Activated CD4-positive, CD25-positive, alpha-beta regulatory T cell treated with anti-CD3 and anti-CD28 coated beads, Interleukin-2, amount 50 U/mL, for 16 hours (primary cell): ENCODE measurements around the gene GRIP1.

ENCODE experiments used
- DNase-seq: peaks from one replicate; pipeline ENCODE4 v3.0.0-alpha.2; 2020; ENCODE audit warnings: low read depth, low spot score

GRIP1 gene

DNA sequence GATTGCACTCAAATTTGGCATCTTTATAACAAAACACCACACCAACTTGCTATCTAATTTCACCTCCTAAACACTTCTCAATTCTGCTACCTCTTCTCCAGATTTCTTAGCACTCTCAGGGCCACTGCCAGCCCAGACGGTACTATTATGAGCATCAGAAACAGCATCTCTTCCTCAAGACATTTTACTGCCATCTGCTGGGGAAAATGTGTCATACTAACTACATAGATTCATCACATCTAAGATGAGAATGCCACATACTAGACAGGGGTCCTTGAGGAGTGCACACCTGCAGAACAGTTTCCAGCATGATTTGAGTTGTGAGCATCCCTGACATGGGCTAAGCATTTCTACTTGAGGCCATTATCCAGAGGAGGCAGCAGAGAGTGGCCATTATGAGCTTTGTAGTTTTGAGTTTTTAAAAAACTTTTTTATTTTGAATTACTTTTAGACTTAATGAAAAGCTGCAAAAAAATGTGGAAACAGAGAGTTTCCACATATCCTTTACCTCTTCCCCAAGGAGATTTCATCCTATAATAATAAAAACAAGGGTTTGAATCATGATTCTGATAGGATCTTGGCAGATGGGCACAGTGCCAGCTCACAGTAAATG lies 15.1 kb upstream of the GRIP1 start:
- no peak for DNase-seq

DNA sequence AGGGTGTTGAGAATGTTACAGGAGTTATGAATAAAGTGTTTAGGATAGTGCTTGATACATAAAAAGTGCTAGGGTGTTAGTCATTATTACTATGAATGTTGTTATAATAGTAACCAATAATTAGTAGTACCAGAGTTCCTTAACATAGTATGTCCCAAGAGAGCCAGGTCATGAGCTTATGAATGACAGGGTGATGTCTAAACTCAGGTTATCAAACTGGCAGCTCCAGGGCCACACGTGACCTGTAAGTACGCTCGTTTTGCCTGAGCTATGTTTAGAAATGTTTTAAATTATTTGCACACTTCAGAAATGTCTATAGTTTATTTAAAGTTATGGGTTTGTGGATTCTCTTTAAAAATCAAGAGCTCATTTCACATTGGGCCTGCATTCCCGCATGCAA lies 14.1 kb upstream of the GRIP1 start:
- DNase-seq = no peak

DNA sequence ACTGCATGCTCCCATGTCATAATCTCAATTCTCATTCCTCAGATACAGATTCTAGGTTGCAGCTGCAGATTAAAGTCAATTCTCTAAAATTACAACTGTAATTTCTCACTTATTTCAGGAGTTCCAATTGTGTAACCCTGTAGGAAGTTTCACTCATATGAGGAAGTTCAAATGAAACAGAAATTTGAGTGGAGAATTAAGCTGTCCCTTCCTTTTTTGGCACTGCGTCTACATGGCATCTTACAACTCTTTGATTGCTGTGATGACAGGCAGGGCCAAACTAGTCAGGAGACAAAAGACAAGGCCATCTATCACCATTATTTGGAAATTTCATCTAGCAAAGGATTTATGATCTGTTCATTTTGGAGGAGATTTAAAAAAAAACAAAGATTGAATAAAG lies 13.3 kb upstream of the GRIP1 start:
- DNase-seq = no peak

DNA sequence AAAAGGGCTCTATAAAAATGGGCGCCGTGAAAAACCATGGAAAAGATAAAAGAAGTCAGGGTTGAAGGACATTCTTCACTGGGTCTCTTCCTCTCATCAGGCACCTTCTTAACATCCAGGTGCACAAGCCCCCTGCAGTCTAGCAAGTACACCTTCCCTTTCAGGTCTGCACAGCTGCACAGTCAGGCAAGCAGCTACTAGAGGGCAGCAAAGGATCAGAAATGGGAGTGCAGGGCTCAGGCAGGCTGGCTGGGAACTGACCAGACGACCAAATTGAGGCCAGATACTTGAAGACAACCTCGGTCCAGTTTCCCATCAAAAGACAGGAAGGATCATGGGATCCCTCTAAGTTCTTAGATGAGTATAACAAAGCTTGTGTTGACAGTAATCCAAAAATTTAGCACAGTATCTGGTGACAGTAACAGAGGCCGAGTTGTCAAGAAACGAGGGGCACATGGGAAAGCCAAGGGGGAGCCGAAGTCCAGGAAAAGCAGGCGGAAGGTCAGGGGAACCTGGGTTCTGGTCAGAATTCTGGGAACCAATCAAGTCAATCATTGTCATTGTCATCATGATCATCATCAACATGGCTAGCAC lies 10.1 kb upstream of the GRIP1 start:
- no peak for DNase-seq

DNA sequence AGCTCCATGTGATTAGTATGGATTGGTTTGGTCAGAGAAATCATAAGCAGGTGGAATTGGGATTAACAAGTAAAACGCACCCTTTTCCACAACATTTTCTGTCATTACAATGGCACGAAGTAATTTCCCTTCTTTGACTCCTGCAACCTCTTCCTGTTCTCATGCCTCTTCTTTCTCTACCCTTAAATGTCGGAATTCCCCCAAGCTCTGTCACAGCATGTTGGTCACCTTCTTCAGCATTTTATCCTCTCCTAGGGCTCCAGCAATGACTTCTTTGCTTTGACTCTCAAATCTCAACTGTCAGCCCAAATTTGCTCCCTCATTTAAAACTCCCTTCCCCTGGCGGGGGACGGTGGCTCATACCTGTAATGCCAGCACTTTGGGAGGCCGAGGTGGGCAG lies 5.3 kb upstream of the GRIP1 start:
- no peak for DNase-seq

DNA sequence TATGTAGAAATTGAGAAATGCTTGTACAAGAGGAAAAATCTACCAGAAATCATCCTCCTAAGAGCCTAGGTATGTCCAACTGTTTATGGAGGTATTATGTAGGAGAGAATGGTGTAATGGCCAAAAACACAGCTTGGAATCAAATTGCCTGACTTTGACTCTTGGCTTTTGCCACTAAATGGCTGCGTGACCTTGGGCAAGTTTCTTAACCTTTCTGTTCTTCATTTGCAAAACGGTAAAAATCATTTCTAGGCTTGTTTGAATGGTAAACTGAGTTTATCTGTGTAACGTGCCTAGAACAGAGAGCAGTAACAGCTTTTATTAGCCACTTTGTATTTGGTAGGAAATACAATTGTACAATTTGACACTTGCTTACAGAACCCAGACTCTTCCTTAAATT lies 4.9 kb upstream of the GRIP1 start:
- no peak for DNase-seq

DNA sequence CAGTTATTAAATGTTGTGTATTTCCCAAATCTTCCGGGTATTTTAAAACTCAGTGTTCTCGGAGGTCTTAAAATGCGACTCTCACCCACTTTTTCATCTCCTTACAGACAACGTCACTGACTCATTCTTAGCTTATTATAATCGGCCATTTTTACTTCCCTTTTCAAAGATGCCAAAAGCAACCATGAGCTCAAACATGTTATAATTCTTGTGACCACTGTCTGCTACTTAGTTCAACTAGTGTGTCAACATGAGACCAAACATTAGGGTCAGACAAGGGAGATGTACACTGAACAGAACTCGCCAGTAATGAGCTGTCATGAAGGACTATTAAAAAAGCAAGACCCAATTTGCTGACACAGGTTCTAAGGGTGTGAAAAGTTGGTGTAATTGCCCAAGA lies 4.2 kb upstream of the GRIP1 start:
- no peak for DNase-seq

DNA sequence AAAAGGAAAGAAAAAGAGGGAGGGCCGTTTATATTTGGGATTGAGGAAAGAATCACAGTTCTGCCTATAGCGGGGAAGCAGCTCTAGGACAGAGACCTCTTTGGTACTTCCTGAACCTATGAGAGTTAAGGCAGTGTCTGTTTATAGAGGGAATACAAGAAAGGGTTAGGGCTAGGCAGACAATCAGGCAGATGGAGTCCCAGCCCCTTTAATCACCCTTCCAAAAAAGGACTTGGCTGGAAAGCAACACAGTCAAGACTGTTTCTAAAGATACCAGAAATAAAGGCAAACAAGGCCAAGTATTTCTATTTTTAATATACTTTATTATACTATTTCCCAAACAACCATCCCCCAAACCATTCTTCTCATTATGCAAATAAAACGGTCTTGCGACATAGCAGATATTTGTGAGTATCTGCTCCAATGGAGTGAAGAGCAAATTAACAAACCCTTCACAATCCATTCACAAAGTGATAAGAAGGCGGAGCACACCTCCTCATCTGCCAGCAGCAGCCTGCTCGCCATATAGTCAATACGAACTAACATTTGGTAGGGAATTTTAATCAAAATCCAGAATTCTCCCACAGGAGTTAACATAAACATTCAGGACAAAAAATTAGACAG lies 697 bp upstream of the GRIP1 start:
- DNase-seq = no peak

DNA sequence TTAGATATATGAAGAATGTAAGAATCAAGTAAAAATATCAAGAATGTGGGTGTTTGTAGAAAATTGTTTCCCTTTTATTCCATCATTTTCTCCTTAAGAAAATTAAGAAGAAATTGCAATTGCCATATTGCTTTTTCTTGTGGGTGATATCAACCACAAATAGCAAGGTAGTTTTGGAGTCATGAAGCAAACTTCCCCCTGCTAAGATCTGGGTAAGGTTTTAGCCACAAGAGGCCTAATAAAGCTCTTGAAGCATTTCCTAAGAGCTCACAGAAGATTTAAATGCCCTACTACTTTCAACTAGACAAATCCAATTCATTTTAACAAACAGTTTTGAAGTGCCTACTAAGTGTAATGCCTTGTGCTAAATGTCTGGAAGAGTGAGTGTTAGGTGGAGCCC lies 2.6 kb downstream of the GRIP1 start:
- no peak for DNase-seq

DNA sequence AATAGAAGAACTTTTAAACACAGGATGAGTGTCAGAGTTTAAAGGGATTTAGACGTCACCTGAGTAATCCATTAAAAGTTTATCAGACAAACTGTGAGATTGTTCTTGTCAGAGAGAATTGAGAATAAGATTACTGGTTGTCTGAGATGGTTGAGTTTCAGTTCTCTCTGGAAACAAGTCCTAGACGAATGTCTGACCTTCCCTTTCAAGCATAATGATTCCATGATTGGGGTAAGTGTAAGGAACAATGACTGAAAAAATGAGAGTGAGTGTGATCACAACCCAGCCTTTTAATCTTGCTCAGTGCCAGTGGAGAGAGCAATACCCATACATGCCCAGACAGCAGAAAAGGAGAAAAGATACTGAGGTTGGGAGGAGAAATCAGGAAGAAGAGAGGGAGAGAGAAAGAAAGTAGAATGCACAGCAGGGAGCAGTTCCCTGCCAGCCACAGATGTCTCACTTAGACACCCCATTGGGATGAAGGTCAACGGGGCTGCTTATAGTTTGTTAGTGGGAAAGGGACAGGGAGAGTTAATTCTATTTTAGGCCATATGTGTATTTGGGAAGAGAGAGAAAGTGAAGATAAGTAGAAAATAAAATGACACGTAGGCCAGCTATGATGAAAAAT lies 4.3 kb downstream of the GRIP1 start:
- DNase-seq = no peak

DNA sequence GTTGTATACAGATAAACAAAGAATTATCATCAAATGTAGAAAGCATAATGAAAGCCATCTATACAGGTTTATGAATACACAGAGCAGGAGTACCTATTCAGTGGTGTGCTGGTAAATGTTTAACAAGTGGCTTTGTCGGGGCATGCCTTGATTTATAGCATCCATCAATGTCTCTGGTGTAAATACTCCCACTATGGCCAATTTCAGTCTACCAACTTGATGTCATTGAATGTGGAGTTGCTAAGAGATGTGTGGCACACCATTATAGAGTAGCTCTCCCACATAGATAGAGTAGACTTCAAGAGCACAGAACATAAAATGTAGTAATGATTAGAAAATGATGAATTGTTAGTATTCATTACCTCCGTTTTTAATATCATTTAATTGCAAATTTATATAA lies 9.3 kb downstream of the GRIP1 start:
- DNase-seq = no peak

DNA sequence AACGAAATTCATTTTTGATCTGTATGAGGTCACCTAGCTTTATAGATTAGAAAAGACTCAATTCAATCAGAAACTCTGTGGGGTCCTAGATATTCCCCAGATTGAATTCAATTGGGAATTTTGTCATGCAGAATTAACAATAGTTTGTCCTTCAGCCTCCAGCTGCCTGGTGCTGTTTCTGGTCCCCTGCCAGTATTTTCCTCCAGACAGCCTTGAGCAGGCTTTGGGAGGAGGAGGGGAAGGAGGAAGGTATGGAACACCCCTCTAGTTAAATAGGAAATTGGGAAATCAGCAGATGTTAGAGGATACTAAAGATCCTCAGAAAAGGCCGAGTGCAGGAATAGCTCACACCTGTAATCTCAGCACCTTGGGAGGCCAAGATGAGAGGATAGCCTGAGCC lies 10.6 kb downstream of the GRIP1 start:
- DNase-seq = no peak

DNA sequence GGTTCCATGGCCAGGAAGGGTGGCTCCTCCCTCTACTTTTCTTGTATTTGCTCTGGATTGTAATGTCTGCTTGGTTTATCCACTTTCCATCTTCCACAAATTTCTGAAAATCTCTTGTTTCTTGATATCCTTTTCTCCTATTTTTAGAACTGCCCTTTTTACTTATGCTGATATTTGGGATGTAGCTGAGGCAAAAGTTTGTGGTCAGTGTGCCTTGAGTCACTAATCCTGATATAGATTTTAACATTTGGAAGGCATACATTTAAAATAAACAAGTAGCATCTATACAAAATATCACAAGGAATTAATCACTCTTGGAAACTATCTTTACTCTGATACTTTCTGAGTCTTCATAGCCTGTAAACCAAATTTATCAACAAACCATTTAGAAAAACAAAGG lies 11.0 kb downstream of the GRIP1 start:
- DNase-seq = no peak

DNA sequence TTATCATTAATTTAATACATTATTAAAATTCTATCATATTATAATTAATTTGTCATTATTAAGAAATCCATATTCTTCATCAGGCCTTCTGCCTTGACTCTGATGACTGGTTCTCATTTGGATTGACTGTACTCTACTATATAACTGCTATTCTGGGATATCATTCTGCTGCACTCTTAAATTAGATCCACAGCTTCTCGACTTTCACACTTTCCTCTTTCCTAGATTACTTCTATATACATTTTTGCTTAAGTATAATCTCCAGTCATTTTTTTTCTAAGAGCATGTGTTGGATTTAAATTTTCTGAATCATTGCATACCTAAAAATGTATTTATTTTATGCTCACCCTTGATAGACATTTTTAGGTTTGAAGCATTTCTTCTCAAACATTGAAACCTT lies 12.4 kb downstream of the GRIP1 start:
- no peak for DNase-seq

DNA sequence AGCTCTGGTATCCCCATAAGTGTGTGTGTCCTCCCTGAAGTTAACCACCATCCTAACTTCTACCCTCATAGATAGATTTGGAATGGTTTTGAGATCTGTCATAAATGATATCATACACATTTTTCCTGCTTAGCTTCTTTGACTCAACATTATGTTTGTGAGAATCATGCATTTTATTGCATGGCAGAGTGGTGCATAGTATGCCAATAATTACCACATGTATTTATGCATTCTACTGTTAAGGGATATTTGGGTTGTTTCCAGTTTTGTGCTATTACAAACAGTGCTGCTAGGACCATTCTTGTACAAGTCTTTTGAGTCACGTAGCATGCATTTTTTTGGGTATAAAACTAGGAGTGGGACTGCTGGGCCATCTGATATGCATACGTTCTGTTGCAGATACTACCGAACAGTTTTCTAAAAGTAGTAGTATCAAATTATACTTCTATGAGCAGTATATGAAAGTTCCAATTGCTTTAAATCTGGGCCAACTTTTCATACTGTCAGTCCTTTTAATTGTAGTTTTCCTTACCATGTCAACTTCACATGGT lies 13.4 kb downstream of the GRIP1 start:
- no peak for DNase-seq

DNA sequence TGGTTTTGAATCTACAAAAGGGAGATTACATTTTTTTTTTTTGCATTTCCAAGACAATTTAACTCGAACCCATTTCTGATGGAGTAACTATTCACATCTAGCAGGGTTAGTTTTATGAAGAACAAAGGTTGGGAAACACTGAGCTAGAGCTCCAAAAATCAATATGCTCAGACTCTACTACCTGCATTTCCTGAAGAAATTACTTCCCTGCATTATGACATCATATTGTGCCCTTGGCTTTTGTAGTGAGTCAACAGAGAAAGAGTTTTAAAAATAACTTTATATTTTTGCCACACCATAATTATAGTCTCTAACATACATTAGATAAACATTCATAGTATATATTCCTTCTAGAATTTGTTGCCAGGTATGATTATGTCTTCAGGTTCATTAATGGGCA lies 14.8 kb downstream of the GRIP1 start:
- no peak for DNase-seq

DNA sequence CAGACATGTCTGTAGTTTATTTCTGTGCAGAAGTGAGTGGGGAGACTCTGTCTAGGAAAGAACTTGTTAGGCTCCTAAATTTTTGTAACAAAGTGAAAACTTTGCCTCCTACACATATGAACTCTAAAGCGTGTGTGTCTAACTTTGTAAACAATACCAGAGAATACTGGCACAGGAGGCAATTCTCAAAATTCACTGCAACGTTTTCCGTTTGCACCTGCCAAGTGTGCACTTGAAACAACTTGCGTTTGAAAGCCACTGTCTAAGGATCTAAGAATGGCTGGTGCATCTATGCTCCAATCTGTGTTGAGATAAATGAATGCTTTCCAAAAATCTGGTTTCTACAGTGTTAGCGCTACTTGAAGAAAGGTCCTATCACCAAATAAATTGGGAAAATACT lies 15.3 kb downstream of the GRIP1 start:
- DNase-seq = no peak

DNA sequence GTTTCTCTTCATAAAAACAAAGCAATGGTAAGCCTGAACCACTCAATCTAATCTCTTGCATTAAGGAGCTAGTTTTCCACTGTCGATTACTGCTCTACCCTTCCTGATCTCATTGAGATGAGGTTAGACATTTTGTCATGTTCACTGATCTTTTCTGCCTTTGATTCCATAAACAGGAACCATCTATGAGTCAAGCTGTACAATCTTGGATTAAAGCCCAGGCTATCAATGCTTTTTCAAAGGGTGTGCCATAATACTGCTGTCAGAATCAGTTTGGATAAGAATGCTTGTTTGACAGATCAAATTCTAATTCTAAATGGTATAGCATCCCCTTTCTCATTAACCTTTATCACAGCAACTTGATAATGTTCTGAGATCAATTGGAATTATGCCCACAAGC lies 16.1 kb downstream of the GRIP1 start:
- no peak for DNase-seq

DNA sequence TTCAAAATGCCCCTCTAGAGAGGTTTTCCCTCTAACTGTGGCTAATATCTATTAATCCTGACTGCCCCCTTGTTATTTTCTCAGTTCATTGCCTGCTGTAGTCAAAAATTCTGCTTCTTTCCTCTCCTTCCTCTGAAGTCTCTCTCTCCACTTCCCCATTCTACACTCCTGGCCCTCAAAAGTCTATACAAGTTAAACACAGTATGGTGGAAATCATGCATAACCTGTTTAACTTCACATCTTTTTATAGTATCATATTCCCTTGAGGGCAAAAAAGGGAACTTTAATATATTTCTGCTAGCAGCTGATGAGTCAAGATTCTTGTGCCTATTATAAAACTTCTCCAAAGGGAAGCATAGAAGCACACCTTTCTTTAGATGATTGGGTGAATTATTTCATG lies 16.7 kb downstream of the GRIP1 start:
- DNase-seq = no peak

DNA sequence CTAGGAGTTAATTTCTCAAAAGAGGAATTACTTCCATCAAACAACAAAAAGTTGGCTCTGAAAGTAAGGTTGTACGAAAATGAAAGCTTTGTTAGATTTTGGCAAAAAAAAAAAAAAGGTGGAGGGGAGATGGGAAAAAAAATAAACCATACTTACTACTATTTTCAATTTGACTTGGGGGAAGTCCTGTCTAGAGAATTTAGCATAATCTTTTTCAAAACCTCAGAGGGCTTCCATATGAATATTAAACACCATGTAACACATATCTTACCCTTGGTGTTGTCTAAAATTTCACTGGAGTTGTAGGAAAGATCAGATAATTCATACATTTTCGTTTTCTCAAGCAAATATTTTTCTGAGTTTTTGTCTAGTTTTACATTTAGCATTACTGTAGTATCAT lies 17.5 kb downstream of the GRIP1 start:
- no peak for DNase-seq

DNA sequence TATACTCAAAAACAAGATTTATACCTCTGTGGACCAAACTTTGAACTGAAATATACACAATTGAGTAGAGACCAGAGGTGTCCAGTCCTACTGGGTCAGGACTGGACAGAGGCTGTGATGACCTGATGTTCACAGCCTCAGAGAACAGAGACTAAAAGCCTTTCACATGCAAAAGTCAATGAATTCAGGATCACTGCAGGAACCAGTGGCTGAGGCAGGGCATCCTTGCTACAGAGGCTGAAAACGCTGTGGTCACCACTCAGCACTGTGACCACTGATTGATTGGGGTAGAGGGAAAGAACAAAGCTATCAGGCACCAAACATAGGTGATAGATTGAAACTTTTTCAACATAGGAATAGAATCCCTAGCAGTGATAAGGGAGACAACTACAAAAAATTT lies 25.1 kb downstream of the GRIP1 start:
- no peak for DNase-seq

DNA sequence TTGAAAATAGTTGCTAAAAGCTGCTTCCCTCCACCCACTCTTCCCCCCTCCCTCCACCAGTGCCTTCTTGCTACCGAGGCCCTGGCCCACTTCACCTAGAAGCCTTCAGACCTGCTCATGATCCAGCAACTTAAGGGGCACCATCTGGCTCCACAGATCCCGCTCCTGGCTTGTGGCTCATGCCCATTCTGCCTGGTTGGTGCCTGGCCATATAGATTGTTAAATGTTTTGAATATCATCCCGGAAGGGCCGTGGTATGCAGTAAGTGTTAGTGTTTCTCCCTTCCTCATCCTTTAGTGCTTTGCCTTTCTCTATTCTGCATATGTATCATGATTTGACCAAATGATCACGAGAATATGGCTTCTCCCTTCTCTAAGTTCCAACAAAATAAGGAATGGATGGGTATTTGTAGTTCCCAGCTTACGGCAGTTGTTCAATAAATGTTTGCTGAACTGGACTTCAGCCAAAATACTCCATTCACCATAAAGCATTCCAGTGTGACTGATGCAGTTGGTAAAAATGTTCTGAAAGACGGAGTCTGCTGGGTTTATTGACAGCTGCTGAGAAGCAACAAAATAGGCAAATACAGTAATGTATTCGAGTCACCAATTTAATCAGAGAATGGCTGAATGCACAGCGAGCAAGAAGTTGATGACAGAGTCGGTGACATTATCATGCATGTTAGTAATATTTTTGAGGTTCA lies 30.7 kb downstream of the GRIP1 start:
- DNase-seq = no peak
